GM12875 (cell line): ENCODE results near the gene CTDP1.
A peak's percentile ranks its signal among the peaks of the same experiment; 100 is the strongest.

Source experiments
- H3K4me3 ChIP-seq: one replicate; pipeline ENCODE4 v1.5.1; 2011; ENCODE audit warnings: low read depth, low read length, control low read depth
- CTCF ChIP-seq: IDR thresholded peaks from 2 replicates; pipeline ENCODE4 v1.5.1; 2011; ENCODE audit warnings: low read depth, mild to moderate bottlenecking, control low read depth, inconsistent platforms, low read length, moderate library complexity, borderline replicate concordance; ENCODE audit not compliant: insufficient read depth

CTDP1 gene

DNA sequence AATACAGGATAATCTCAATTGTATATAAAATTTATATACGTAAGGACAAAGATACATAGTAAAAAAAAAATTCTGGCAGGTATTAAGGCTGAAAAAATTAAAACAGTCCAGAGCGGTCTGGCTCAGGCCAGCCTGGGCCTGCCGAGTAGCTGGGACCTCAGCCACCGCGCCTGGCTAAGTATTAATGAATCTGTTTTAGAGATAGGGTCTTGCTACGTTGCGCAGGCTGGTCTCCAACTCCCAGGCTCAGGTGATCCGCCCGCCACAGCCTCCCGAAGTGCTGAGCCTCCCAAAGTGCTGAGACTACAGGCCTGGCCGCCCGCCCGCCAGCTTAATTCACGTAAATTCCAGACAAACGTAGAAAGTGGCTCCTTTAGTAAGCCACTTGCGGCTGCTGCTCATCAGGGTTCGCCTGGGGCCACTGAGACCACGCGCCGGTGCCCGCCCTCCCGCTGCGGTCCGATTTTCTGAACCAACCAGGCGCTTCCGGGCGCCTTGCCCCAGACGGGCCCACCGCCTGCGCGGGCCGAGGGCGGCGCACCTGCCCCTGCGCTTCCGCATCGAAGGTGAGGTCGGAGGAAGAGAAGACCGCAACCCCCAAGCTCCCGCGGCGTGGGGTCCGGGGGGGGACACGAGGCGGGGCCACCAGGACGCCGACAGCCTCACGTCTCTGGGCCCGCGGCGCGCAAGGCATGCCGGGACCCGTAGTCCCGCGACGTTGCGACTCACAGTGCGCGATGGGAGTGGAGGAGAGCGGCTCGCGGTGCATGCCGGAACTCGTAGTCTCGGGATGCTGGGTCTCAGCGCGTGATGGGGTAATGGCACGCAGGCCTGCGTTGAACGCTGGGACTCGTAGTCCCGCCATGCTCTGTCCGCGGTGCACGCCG, 695 bp upstream of the CTDP1 start:
- H3K4me3 ChIP-seq: peak overlapping the region; percentile 91
- no peak for TF ChIP-seq CTCF

- peak overlapping the region; percentile 91 for H3K4me3 ChIP-seq
- TF ChIP-seq CTCF: no peak
Measured at GRCh38 chr18:79680100-79680879, 687 bp downstream of the CTDP1 start.

- peak overlapping the region; percentile 91 for H3K4me3 ChIP-seq
- no peak for TF ChIP-seq CTCF
Measured at GRCh38 chr18:79680891-79681339, 1.3 kb downstream of the CTDP1 start.

DNA sequence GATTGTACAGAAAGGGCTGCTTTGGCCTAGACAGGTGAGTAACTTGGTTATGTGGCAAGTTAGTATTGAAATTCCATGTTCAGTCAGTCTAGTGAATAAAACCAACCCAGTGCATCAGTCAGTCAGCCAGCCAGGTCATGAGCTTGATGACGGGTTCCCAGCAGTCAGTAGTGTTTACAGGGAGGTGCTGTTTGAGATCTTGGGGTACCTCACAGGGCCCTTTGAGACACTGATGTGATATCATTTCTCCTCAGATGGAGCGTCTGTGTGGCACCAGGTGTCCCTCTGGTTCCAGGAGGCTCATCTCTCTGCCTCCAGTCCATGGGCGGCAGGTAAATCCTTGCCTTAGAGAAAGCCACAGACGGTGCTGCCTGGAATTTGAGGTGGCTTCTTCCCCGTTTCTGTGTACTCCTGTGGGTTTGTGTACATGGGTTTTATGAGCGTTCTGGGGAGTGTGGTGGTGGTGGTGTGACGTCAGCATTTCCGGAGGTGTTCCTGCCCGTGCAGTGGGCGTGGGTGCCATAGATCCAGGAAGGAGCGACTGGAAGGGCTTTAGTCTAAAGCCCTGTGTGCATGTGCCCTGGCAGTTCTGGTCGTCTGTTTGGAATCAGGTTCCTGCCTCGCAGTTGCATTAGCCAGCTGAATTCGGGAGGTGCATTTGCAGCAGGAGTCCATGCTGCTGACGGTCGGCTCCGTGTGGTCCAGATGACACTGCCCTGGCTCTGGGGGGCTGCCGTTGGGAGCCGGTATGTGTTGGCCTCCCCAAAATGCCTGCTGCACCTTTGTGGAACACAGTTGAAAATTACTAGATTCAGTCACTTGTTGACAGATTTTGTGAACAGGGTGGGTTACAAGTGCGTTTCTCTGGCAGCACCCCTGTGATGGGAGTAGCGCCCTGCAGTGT, 2.1 kb downstream of the CTDP1 start:
- no peak overlapping the region for H3K4me3 ChIP-seq

GRCh38 chr18:79682481-79682880, 2.9 kb downstream of the CTDP1 start:
- TF ChIP-seq CTCF: no peak
- no peak overlapping the region for H3K4me3 ChIP-seq

More for the DNA sequence above, 2.1 kb downstream of the CTDP1 start:
- TF ChIP-seq CTCF: no peak

GRCh38 chr18:79682894-79683625, 3.5 kb downstream of the CTDP1 start:
- no peak for TF ChIP-seq CTCF
- H3K4me3 ChIP-seq: no peak overlapping the region
